Stimulated activated CD4-positive, alpha-beta T cell treated with anti-CD3 and anti-CD28 coated beads, Interleukin-4, amount 100 ng/mL, for 48 hours (primary cell): Measurements from ENCODE around the gene CHST6.
"Not testable (repeated sequence)": the region's sequence is repeated elsewhere in the genome, so short reads cannot be mapped to it uniquely, and the experiment has no call there.

Experiments used
- DNase-seq, 2 donors: peaks; one replicate each; pipeline ENCODE4 v3.0.0-alpha.2; 2020; ENCODE audit warnings: low read depth in 2 of 2

CHST6 gene

DNA sequence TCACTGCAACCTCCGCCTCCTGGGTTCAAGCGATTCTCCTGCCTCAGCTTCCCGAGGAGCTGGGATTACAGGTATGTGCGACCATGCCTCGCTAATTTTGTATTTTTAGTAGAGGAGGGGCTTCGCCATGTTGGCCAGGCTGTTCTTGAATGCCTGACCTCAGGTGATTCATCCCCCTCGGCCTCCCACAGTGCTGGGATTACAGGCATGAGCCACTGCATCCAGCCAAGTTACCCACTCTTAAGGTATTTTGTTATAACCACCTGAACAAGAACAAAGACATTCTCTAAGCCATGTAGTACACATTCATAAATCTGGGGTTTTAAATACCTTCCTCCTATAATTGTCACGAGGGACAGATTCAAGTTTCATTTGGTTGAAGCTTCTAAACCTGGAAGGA is 18.4 kb downstream of the CHST6 start:
- no peak for DNase-seq

DNA sequence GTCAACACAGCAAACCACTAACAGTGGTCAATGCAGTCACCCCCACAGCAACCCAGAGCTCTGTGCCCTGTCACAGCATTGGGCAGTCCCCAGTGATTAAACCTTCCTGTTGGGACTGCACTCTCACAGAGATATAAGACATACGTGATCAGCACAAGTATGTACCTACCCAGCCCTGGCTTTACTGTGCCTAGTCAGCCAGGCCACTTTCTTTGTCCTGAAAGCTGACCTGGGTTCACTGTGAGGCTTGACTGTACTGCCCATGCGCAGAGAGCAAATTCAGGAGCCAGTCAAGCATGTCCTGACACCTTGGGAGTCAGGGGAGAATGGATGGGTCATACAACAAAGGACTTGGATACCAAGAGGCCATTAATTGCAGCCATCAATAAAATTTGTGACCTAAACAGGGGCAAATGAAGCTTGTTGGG is 19.8 kb downstream of the CHST6 start:
- DNase-seq: no peak

DNA sequence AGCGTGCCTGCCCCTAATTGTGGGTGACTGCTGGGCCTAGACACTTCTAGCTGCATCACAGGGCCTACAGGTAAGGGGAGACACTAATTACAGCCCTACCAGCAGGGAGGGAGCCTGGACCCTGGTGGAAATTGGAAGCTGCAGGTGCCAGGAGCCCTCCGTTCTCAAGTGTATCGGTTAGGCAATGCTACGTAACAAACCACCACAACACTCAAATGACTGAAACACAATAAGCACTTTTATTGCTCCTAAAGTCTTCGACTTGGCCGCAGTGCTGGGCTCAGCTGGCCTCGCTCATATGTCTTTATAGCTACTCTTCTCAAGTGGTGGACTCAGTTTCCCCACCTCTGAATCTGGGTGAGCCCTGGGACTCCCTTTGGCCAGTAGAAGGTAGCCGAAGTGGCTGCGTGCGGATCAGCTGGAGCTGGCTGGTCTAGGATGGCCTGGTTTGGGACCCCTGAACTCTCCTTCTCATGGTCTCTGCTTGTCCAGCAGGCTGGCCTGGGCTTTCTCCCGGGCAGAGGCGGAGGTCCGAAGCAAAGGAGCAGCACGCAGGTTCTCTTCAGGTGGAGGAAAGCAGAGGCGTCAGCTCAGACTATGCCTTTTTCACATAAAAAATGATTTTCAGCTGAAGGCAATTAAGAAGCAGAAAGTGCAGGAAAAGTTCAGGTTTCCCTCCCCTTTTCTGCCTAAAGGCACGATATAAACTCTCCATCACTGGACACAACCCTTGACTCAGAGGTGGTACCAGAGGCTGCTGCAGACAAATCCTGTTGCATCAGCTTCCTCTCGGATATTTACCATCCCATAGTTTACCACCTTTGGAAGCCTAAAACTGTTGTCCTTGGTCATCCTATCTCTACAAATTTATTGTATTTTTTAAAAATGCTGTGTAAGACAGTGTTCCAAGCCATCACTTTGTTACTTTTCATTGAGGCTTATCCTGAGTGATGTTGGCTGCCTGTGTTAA is 22.0 kb downstream of the CHST6 start:
- DNase-seq: no peak

DNA sequence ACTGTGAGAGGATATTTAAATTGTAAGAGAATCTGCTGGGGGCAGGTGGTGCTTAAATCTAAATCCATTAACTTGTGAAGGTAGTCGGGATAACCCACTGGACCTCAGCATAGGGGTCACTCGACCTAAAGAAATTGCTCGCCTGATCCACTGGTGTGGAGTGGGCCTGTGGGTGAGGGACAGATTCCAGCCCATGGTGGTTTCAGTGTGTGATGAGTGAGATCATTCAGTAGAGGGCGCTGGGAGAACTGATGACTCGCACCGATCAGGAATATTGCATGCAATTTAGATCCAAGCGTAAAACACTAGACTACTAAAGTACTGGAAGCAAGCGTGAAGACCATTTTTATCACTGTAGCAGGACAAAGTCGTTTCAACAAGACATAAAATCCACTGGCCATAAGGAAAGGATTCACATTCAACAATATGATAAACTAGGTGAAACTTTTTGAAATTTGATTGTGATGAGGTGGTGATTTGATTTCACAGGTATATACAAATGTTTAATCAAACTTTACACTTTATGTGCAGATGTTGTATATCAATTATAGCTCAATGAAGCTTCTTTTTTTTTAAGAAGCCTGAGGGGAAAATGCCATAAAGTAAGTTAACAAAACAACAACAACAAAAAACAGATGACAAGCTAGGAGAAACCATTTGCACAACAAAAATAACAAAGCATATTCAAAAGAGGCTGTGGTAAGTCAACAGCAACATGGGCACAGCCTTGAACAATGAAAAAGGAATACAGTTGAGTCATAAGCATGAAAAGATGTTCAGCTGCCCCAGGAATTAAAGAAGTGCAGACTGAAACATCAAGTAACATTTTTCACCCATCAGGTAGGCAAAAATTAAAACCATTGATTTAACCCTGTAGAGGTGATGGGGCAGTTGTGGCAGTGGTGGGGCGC is 23.3 kb downstream of the CHST6 start:
- DNase-seq: peak in 1 of 2 donors; percentile 8

DNA sequence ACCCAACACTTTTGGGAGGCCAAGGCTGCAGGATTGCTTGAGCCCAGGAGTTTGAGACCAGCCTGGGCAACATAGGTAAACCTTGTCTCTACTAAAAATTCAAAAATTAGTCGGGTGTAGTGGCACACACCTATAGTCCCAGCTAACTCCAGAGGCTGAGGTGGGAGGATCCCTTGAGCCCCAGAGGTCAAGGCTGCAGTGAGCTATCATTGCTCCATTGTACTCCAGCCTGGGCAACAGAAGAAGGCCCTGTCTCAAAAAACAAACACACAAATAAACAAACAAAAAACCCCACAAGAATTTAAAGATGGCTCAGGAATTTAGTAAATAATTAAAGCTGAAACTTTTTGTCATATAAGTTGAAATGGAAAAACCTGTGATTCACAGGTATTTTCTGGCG is 28.5 kb downstream of the CHST6 start:
- no peak for DNase-seq

DNA sequence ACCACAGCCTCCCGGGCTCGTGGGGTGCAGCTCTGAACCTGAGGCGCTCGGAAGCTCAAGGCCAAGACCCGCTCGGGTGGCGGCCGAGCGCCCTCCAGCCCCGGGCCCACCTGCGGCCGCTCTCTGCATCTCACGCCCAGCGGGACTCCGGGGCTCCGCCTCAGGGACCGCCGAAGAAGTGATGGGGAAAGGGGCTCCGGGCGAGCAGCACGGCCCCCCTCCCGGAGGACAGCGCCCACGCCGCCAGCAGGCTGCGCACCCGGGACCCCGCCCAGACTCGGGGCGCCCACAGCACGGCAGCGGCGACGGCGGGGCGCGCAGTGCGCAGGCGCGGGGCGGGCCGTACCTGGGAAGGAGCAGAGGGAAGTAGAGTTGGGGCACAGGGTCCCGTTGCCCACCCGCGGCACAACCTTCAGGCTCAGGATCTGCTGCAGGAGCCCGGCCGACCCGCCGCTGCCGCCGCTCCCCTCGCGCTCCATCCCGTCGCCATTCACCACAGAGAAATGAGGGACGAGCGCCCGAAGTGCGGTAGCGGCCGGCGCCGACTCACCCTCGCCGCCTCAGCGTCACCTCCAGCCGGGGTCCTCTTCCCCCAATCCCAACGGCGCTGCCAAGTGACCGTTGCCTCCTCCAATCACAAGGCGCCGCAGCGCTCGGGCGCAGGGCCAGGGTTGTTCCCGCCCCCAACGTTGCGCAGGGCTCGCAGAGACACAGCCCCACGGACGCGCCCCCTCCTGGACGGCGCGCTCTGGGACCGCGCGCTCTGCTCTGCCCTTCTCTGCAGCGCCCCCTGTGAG is 30.9 kb downstream of the CHST6 start, which contains the start of gene TMEM170A:
Gene TMEM170A, minus strand, starts transcription at position 568 of the 797 bp plus-strand sequence. Its CDS starts 89 bp downstream, at position 479.
- peak; percentile 98 to 99 for DNase-seq

DNA sequence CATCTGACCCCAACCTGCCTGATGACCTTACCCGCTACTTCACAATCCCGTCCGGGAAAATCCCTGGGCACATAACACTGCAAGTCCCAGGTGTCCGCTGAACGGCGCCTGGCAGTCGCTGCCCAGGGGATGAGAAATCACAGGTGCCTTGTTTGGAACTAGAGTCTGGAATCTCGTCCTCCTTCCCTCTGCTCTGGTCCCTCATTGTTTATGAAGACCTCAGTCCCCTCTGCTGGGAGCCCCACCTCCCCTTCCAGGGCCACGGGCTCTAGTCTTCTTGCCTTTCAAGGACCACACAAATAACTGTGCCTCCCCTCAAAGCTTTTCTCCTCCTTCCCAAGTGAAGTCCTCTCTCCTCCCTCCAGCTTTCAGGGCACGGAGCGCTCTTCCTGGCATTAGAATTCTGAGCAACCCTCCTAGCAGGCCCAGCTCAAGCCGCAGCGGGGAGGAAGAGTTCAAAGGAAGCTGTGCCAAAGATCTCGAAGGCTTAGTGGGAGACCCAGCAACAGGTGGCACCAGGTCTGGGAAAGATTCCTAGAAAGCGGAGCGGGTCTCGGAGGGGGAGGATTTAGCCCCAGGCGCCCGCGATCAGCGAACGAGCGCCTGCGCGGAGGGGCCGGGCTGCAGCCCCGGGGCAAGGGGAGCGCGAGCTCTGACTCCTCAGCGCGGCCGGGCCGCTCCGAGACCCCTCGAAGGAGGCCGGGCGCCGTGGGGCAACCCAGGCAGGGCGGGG is 31.7 kb downstream of the CHST6 start:
- peak; percentile 3 to 17 for DNase-seq

DNA sequence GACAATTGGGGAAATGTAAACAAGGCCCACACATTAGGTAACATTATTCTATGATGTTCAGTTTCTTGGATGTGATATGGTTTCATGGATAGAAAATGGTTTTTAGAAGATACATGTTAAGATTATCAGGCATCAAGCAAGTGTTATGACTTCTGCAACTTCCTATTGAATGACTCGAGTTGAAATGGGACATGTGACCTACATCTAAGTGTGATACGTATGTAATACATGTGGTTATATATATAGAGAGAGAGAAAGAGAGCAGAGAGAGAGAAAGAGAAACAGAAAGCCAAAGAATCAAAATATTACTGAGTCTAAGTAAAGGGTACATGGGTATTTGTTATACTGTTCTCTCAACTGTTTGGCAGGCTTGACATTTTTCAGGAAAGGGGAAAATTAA is 32.4 kb downstream of the CHST6 start:
- DNase-seq: no peak

DNA sequence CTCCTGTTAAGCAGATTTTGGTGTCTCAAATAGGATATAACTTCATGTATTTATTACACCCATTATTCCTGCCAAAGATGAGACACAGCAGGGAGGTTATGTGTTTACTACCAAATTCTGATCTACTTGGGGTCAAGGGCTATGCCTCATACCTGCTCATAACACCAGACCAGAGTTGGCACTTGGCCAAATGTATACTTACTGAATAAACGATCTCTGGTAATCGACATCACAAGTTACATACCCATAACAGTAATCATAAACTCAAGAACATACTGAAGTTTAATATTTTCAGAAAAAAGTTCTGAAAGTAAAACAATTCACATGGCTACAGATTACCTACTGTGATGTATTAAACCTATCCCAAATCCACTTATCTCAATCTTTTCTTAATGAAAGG is 33.7 kb downstream of the CHST6 start:
- no peak for DNase-seq

DNA sequence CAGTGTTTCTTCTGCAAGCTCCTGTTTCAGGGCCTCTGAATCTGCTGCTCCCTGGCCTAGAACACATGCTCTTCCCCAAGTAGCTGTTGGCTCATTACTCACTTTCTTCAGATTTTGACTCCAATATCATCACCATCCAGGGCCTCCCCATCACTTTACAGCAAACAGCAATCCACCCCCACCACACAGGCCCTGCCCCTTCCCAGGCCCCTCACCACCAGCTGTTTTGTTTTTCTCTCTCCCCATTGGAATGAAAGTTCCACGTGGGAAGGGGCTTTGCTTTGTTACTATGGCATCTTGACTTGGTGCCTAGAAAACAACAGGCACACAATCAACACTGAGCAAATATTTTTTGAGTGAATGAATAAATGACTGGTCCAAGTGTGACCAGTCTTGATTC is 34.8 kb downstream of the CHST6 start:
- DNase-seq: no peak

DNA sequence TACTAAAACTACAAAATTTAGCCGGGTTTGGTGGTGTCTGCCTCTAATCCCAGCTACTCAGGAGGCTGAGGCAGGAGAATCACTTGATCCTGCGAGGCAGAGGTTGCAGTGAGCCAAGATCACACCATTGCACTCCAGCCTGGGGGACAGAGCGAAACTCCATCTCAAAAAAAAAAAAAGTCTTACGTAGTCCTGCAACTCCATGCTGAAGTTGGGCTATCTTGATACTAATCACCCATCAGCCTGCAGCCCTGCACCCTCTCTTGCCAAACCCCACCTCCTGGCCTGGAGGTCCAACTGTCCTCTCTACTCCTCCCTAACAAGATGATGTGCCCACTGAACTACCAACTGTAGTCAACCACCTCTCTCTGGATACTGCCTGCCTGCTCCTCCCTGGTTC is 35.5 kb downstream of the CHST6 start:
- DNase-seq: no peak

DNA sequence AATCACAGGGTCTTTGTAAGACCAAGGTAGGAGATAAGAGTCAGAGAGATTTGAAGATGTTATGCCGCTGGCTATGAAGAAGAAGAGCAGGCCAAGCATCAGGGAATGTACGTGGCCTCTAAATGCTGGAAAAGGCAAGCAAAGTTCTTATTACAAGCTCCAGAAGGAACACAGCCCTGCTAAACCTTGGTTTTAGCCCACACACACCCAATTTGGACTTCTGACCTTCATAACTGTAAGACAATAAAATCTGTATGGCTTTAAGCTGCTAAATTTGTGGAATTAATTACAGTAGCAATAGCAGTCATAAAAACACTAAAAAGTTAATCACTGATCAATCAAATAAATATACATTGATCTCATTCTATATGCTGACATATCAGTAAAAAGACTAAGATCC is 36.8 kb downstream of the CHST6 start:
- no peak for DNase-seq

DNA sequence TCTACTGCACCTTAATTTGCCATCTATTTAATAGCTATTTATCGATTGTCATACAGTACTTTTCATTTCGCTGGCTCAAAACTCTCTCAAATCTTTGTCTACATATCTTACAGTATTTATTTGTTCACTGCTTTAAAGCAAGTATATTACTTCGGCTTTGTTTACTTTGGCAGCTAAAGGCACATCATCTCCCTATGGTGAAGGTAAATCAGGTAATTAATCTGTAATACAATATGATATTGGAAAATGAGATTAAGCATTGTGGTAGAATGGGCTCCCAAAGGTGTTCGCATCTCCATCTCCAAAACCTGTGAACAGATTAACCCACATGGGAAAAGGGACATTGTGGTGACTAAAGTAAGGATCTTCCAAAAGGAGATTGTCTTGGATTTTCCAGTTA is 37.2 kb downstream of the CHST6 start:
- no peak for DNase-seq

DNA sequence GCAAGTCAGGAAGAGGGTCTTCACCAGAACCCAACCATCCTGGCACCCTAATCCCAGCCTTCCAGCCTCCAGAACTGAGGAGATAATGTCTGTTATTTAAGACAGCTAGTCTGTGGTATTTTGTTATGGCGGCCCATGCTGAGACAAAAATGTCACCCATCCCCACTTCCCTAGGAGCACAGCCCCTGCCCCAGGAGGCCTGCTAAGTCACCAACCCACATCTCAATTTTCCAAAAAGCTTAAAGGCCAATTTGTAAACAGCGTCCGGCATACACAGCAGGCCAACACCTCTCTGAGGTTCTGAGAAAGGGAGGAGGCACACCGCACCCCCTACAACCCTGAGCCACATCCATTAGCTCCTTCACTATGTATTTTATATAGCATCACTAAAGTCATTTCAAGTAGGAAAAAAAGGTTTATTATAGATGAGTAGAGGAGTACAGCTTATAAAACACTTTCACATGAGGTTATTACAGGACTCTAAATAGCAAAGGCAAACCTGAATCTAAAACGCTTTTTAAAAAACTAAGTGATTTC is 37.7 kb downstream of the CHST6 start:
- DNase-seq: no peak

DNA sequence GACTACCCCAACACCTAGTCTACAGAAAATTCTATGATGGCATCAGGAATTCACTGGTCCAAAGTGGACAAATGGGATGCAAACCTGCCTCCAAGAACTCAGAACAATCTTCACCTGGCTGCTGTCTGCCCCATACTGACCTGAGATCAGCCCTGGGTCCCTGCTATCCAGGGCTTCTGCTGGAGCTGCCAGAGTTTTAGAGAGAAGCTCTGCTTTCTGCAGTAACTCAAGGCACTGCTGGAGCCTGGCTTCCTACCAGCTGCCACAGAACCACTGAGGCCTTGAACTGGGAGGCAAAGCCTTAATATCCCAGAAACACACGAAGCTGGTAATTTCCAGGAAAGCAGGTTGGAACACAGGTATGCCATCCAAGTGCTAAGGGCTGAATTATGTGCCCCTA is 38.3 kb downstream of the CHST6 start:
- no peak for DNase-seq

DNA sequence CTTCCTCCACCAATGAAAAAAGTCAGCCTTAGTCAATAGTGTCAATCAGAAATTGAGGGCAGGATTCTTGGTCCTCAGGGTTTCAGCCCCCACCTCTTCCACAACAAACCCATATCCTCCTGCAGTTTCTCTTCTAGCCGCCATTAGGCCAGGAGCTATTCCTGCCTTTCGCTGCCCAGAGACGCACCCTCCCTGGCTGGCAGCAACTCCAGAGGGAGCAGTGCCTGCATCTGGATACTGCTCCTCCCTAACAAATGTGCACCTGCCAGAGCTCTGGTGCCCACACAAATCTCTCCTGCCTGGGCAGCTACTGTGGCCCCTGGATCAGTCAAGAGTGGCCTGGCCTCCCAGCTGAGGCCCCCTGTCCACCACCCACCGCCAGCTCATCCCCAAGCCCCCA is 38.8 kb downstream of the CHST6 start:
- DNase-seq: not testable (repeated sequence)

DNA sequence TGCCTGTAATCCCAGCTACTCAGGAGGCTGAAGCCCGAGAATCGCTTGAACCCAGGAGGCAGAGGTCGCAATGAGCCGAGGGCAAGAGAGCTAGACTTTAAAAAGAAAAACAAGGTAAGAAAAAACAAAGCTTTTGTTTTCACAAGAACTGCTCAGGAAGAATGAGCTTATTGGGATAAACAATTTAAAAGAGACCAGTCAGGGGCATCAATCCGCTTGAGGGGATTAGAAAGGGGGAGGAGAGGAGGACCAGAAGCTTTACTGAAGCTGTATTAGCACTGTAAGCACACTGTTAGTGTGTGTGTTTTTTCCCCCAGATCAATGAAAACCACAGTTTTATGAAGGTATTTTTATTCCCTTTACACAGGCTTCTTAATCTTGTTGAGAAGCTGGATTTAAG is 39.6 kb downstream of the CHST6 start:
- no peak for DNase-seq

DNA sequence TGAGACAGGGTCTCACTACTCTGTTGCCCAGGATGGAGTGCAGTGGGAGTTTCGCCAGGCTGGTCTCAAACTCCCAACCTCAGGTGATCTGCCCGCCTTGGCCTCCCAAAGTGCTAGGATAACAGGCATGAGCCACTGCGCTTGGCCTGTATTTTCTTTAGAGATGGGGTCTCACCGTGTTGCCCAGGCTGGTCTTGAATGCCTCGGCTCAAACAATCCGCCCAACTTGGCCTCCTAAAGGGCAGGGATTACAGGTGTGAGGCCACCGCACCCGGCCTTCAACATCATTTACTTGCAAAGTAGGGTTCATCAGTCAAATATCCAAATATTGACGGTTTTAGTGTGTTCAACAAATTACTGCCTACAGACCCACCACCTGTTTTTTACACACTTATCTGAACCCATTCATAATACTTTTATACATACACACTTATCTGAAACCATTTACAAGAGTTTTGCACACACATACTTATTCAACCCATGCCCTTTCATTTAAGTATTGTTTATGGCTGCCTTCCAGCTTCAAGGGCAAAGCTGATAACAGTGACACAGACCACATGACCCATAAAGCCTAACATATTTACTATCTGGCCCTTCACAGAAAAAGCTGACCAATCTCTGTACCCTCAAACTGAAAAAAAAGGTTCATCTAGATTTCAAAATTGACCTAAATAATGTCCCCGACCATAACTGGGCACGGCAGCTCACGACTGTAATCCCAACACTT is 42.6 kb downstream of the CHST6 start:
- DNase-seq: no peak

DNA sequence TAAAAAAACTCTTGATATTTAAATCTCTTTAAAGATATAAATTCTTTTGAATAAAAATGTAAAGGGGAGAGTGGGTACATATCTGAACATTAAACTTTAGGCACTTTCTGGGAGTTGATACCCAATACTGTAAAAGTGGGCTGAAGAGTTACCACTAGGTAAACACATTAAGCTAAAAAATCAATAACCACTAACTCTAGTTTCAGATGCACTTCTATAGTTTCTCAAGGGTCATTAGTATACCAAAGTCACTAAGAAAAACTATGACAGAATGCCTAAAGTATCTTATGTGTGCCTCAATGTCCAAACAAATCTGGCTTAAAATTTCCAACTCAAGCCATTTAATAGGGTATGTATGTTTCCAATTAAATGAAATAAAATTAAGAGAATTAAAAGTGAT is 48.8 kb downstream of the CHST6 start:
- no peak for DNase-seq

DNA sequence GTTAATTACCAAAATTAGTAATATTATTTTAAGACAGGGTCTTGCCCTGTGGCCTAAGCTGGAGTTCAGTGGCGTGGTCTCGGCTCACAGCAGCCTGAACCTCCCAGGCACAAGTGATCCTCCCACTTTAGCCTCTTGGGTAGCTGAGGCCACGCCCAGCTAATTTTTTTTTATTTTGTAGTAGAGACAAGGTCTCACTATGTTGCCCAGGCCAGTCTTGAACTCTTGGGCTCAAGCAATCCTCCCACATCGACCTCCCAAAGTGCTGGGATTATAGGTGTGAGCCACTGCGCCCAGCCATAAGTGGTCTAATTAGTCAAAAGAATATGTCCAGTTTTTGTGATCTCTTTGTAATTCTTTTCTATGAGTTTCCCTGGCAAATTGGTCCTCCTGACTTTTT is 49.9 kb downstream of the CHST6 start:
- DNase-seq: no peak
